Motor neuron (in vitro differentiated cells): Measurements from ENCODE around the gene TRIM7. TPM values are rescaled to one million over a fixed set of nuclear protein-coding genes. Genes with fewer than 3 reads are reported as not detected.
A peak's percentile ranks its signal among the peaks of the same experiment; 100 is the strongest.

Experiments
- ATAC-seq, 8 experiments: fragments of 200-7000 bp; cut with Tn5 transposase; replicated peaks in 6 of 8; 2 replicates each; pipeline ENCODE4 v1.8.0; 2021; ENCODE audit warnings: mild to moderate bottlenecking in 8 of 8, moderate library complexity in 8 of 8
- H3K27ac ChIP-seq, 2 donors: fragments of 250-450 bp; sonication (Bioruptor Pico); 2 replicates each; pipeline ENCODE4 v1.9.0; 2021; ENCODE audit warnings: antibody characterized with exemption in 2 of 2, mild to moderate bottlenecking in 2 of 2, moderate library complexity in 1 of 2
- H3K4me1 ChIP-seq, 2 donors: fragments of 250-450 bp; sonication (Bioruptor Pico); replicated peaks in 1 of 2; 2 replicates each; pipeline ENCODE4 v1.6.1; 2021; ENCODE audit warnings: antibody characterized with exemption in 2 of 2, mild to moderate bottlenecking in 2 of 2, moderate library complexity in 1 of 2
- H3K4me3 ChIP-seq, 5 donors: fragments of 250-450 bp; sonication (Bioruptor Pico); 2 replicates each; pipeline ENCODE4 v1.9.0; 2021; ENCODE audit warnings: antibody characterized with exemption in 5 of 5, mild to moderate bottlenecking in 5 of 5, moderate library complexity in 4 of 5
- WGBS, 10 experiments: fragments of 450-650 bp; shearing (Covaris generic); methylation state at CpG; one replicate each; pipeline ENCODE4 v1.0.0; 2022; 5-methylcytosine and 5-hydroxymethylcytosine counted together
- in situ Hi-C, 9 experiments: fragments of 400-800 bp; cut with MboI; loops; one replicate each; pipeline ENCODE4 v1.15.0; 2021; ENCODE audit warnings: low sequenced_read_pairs in 9 of 9, low pct_unique_long_range_greater_than_20kb in 2 of 9; ENCODE audit not compliant: unreplicated experiment in 9 of 9
- total RNA-seq, 8 experiments: library from RNA; unstranded; fragments of 300-600 nt; gene quantifications; 2 replicates each; pipeline versions ENCODE4 v1.2.3 to v1.2.4, GENCODE V29; 2022

Gene TRIM7
- total RNA-seq, 8 experiments from 2014 or later = 0.38 to 3.1 (median 1.2) TPM

DNA sequence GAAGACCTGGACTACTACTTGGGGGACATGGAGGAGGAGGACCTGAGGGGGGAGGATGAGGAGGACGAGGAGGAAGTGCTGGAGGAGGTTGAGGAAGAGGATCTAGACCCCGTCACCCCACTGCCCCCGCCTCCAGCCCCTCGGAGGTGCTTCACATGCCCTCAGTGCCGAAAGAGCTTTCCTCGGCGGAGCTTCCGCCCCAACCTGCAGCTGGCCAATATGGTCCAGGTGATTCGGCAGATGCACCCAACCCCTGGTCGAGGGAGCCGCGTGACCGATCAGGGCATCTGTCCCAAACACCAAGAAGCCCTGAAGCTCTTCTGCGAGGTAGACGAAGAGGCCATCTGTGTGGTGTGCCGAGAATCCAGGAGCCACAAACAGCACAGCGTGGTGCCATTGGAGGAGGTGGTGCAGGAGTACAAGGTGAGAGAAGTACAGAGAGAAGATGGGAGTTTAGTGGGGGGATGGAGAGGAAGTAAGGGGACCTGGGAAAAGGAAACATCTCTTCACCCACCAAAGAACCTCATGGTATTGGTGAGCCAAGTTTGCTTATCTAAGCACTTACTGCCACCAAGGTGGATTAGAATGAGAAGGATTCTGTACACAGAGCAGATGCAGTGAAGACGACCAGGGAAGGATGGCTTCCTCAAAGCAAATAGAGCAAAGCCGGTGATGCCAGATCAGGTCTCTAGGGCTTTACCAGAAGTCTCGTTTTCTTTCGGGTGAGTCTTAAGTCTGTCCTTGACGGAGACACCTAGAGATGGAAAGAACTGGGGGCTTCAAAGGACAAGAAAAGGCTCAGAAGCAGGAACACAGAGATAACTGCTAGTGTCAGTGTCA is 19.6 kb upstream of the TRIM7 start:
- peaks cover 6 to 10% of the 10 kb centered on the region in 2 donors for H3K4me1 ChIP-seq
- H3K4me3 ChIP-seq = peak overlapping the region; percentile 60 to 97 (median 92)
- H3K27ac ChIP-seq = peak overlapping the region; percentile 95 to 98
- 60 to 100% (median 91%) methylated on average over 2 to 15 of the region's 22 CpGs for WGBS, 10 experiments
- in situ Hi-C loops = no loop called here
- ATAC-seq = no peak

DNA sequence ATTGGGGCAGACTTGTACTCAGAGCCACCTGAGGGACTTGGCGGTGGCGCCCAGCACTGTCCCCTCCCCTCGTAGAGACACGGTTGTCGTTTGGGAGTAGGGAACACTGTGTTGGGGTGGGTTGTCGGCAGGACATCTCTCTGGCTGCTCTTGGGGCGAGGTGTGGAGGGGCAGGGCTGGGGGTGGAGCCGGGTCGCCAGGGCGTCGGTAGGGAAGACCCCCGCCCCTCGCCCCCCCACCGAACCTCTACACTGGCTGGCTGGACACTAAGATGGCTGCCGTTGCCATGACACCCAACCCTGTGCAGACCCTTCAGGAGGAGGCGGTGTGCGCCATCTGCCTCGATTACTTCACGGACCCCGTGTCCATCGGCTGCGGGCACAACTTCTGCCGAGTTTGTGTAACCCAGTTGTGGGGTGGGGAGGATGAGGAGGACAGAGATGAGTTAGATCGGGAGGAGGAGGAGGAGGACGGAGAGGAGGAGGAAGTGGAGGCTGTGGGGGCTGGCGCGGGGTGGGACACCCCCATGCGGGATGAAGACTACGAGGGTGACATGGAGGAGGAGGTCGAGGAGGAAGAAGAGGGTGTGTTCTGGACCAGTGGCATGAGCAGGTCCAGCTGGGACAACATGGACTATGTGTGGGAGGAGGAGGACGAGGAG is 18.9 kb upstream of the TRIM7 start:
- peak; percentile 1 to 50 (median 36) for ATAC-seq
- peak overlapping the region; percentile 60 to 97 (median 92) for H3K4me3 ChIP-seq

DNA sequence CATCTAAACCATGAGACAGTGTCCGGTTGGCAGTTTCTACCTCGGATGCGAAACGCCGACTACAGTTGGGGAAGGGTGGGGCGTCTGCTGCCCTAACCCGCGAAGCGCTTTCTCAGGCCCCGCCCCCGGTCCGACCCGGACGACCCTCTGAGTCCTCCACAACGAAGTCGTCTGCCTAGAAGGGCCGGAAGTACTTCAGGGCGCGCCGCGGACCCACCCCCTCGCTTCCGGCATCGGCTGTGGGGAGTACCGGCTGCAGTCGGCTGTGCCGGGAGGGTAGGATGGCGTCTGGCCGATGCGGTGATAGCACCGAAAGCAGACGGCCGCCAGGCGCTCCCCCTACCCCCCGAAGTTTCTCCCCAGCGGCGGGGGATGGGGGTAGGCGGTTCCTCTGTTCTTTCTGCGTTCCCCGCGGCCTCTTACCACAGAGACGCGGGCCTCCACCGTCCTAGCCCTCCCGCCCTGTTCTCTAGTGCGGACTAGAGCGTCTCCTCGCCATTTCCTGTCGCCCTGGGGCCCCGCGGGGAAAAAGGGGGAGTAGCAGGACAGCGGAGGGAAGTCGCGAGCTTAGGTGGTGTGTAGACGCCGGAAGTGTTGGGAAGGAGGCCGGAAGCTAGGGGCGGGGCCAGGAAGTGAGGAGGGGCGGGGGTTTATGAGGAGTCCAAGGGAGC is 18.2 kb upstream of the TRIM7 start, which contains the start of gene TRIM41:
Gene TRIM41, plus strand, starts transcription at position 224 of the 671 bp plus-strand sequence. CDS start 719 bp downstream, outside the sequence.
- in situ Hi-C loops = no loop called here
- Histone ChIP-seq H3K27ac (peak within 1 kb of the TSS; percentile 95 to 98), H3K4me3 (peak within 1 kb of the TSS; percentile 60 to 97 (median 92)), H3K4me1 (peaks cover 6 to 10% of the 10 kb centered on the region in 2 donors)
- 0% methylated on average over 1 to 15 of the region's 59 CpGs; no CpG with 5 or more reads in 4 of the 10 experiments for WGBS, 10 experiments
- ATAC-seq = peak; percentile 60 to 84 (median 81)

More for the DNA sequence above, 18.9 kb upstream of the TRIM7 start:
- Histone ChIP-seq H3K27ac (peak overlapping the region; percentile 95 to 98), H3K4me1 (peaks cover 6 to 10% of the 10 kb centered on the region in 2 donors)
- in situ Hi-C loops = no loop called here
- 20% methylated on average over 1 of the region's 31 CpGs; no CpG with 5 or more reads in 9 of the 10 experiments for WGBS, 10 experiments

DNA sequence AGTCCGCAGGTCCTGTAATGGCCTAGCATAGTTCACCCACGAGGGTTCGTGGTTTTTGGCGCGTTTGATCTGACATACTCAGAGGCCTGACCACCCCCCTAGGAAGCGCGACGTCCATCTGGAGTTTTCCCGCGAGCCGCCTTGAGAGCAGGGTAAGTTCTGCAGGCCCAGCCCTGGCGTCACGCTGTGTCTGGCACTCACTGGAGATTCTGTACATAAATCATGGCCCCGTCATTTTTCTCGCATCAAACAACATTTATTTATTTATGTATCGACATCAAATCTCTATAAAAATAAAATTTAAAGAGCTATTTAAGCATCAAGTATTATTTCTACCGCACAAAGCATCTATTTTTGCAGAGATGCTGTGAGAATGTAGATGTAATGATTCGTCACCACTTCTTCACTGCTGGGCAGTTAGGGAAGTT is 17.6 kb upstream of the TRIM7 start:
- Histone ChIP-seq H3K4me3 (peak overlapping the region; percentile 60 to 97 (median 92)), H3K27ac (peak overlapping the region; percentile 95 to 98), H3K4me1 (peaks cover 6 to 10% of the 10 kb centered on the region in 2 donors)
- ATAC-seq = peak; percentile 6 to 15 (median 9)
- WGBS, 10 experiments = 0 to 8% (median 1%) methylated on average over 1 to 12 of the region's 18 CpGs; no CpG with 5 or more reads in 4 of the 10 experiments
- in situ Hi-C loops = no loop called here

DNA sequence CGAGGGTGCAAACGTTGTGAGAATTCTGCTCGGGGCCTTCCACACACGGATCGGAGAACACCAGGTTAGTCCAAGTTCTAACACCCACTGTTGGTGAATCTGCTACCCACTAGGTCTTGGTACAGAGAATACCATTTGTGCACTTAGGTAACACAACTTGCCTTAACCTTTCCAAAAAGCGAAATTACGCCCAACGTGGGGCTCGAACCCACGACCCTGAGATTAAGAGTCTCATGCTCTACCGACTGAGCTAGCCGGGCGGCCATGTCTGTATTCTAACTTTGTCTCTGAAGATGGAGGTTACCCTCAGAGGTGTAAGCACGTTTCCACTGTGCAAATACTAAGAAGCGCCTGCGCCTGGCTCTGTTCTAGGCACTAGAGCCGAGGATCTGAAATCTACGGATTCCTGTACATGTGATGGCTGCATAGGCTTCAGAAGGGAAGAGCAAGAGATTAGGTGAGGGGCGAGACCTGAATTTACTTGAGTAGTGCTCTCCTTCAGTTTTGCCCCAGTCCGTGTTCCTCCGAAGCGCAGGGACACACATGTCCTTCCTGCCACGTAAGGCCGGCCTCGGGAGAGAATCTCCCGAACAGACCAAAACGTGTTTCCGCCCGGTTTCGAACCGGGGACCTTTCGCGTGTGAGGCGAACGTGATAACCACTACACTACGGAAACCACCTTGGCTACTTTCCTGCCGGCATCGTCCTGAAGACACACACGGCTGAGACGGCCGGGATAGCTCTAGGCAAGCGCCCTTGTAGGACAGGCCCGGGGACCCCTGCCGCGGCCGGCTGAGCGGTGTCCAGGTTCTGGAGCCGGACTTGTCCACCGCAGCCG is 17.0 kb upstream of the TRIM7 start:
- Histone ChIP-seq H3K4me3 (peak overlapping the region; percentile 60 to 97 (median 92)), H3K27ac (peak overlapping the region; percentile 95 to 98), H3K4me1 (peaks cover 6 to 10% of the 10 kb centered on the region in 2 donors)
- in situ Hi-C loops = no loop called here
- WGBS, 10 experiments = 0 to 26% (median 4%) methylated on average over 3 to 18 of the region's 50 CpGs; no CpG with 5 or more reads in 1 of the 10 experiments
- ATAC-seq = peak; percentile 34 to 52 (median 42)

DNA sequence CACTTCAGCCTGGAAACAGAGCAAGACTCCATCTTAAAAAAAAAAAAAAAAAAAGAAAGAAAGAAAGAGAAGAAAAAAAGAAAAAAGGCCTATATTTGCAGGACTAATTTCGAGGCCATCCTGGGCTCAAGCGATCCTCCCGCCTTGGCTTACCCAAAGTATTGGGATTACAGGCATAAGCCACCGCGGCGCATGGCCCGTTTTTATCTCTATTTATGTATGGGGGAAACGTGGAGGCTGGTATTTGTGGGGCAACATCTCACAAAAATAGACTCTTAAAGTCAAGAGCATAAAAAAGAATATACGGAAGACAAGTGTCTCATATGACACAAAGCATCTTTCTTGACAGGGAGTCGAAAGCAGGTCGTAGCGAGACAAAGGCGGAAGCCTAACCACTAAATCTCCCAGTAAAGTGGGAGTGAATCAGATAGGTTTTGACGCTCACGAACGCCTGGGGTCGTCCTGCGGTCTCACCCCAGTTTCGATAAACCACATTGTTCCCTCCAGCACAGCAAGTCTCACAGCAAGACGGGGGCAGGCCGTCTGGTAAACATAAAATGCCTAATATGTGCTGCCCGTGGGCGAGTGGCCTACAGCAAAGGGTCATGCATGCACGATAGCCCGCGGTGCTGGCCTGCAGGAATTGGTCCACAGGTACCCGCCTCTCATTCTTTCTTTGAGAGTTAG is 16.3 kb upstream of the TRIM7 start:
- peaks cover 10% of the 10 kb centered on the region in 2 donors for H3K4me1 ChIP-seq
- no peak for ATAC-seq
- in situ Hi-C loops = no loop called here
- peak overlapping the region; percentile 60 to 97 (median 92) for H3K4me3 ChIP-seq
- peak overlapping the region in 1 of 2 donors; percentile 95 for H3K27ac ChIP-seq
- WGBS, 10 experiments = 44 to 100% (median 80%) methylated on average over 1 to 14 of the region's 27 CpGs

DNA sequence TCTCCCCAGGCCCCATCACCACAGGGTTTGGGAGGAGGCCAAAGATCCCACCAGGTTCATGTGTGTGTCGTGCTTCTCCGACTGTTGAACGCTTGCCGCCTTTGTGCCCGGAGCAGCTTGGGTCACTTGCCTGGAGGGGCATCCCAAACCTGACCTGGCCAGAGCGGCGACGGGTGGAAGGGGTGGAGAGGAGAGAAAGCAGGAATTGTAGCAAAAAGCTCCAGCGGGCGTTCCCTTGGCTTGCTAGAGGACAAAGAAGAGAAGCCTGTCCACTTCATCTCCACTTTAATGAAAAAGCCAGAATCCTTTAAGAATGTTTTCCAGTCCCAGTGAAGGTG is 15.2 kb upstream of the TRIM7 start:
- in situ Hi-C loops = no loop called here
- 90 to 100% (median 93%) methylated on average over 2 to 10 of the region's 10 CpGs; no CpG with 5 or more reads in 3 of the 10 experiments for WGBS, 10 experiments
- ATAC-seq = no peak
- Histone ChIP-seq H3K4me3 (no peak overlapping the region), H3K27ac (no peak overlapping the region), H3K4me1 (peaks cover 10 to 12% of the 10 kb centered on the region in 2 donors)

DNA sequence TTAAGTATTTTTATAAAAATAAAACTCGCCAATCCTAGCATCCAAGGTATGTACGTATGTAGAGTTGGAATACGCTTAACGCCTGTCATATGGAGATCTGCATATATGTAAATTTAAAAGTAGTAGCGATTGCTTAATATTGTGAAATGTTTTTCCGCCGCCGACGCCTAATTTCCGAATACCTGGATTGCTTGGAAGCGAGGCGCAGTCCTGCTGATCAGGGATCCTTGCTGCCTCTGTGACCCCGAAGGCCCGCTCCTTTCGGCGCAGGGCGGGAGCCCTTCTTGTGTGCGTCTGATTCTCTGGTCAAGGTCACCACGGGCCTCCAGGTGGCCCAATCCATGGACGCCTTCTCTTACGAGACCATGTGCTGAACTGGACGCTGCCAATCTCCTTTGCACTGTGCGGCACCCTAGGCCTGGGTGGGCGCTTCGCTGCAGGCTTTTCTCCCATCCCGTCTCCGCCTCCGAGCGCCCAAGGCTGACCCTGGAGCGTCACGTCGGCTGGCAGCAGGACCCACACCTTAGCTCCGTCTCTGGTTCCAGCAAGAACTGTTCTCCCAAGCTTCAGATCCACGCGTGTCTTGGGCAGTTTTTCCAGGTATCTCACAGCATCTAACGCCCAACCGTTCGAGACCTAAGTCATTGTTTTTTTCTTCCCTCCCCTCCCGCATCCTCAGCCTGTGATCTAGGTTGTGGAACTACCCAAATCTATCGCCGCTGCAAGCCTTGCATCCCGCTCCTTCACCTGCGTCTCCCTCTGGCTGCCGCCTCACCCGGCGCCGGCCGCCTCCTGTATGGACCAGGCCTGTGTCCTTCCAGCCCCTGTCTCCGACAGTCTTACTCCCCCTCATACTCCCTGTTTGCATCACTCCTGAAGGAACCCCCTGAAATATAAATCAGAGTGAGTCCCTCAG is 14.5 kb upstream of the TRIM7 start:
- H3K4me3 ChIP-seq = no peak overlapping the region

DNA sequence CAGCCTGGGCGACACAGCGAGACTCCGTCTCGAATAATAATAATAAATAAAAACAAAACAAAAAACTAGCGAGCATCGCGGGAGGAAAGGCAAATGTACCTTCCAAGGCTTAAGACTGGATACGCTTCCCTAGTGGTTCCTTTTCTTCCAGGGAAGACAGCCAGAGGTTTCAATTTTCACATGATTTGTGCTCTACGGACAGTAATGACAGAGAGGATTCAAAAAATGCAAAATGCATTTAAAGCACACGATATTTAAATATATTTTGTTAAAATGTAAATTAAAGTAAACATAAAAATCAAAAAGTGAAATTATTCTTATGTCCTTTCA is 13.8 kb upstream of the TRIM7 start:
- Histone ChIP-seq H3K4me1 (peaks cover 0 to 6% of the 10 kb centered on the region in 2 donors), H3K27ac (peak overlapping the region in 1 of 2 donors; percentile 12)

More for the DNA sequence above, 14.5 kb upstream of the TRIM7 start:
- WGBS, 10 experiments = 35 to 100% (median 92%) methylated on average over 1 to 36 of the region's 49 CpGs
- in situ Hi-C loops = no loop called here
- H3K4me1 ChIP-seq = peaks cover 4 to 7% of the 10 kb centered on the region in 2 donors
- no peak overlapping the region for H3K27ac ChIP-seq
- ATAC-seq = no peak

DNA sequence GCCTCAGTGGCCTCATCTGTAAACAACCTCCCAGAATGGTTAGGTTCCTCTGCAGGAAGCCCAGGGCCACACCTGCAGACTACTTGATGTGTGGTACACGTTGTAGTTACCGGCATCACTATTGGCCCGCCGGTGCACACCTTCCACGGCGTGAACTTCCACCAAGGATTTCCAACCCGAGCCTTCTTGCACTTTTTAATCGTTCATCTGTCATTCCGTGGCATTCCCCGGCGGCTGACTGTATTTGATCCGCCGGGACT is 12.7 kb upstream of the TRIM7 start:
- in situ Hi-C loops = no loop called here
- Histone ChIP-seq H3K4me3 (peak overlapping the region; percentile 33 to 49 (median 41)), H3K4me1 (peaks cover 0 to 6% of the 10 kb centered on the region in 2 donors), H3K27ac (peak overlapping the region in 1 of 2 donors; percentile 26)
- ATAC-seq = peak in 6 of 8 experiments; percentile 1 to 26 (median 20)
- WGBS, 10 experiments = 0 to 22% (median 3%) methylated on average over 2 to 13 of the region's 13 CpGs; no CpG with 5 or more reads in 1 of the 10 experiments

More for the DNA sequence above, 13.8 kb upstream of the TRIM7 start:
- peak overlapping the region; percentile 33 to 49 (median 41) for H3K4me3 ChIP-seq
- ATAC-seq = no peak
- in situ Hi-C loops = no loop called here
- 1 to 83% (median 38%) methylated on average over 1 to 10 of the region's 10 CpGs for WGBS, 10 experiments
